ENCODE data around the gene PCCA.

GRCh38 chr13:100561599-100562204 lies 472.8 kb downstream of the PCCA start:
- TF ChIP-seq POLR2A (IDR thresholded peaks at IDR 0.05; ENCODE audit: low read length) (no peak), GATA1 (IDR thresholded peaks at IDR 0.05; ENCODE audit: low read depth, low read length) (no peak)

Measured in erythroblast (primary cell).